ENCODE results near the gene RBM18. TPM values are rescaled to one million over a fixed set of nuclear protein-coding genes. Genes with fewer than 3 reads are reported as not detected.

RBM18 gene
- total RNA-seq, 1 experiment from 2014 or later: 19.2 TPM

DNA sequence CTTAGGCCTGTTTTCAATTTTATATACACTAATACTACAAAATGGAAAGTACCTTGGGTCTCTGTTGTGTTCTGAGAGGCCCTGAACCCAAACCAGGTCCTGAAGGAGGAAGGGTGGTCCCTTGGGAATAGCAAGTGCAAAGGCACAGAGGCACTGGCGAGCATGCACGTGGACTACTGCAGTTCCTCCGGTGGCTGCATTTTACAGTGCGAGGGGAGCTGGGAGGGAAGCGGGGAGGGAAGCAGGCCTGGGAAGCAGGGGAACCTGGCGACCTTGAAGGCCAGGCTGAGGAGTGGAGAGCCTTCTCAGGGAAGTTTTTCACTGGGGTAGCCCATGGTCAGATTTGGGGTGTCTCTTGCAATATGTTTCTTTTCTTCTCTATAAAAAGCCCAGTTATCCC is 71.0 kb downstream of the RBM18 start:
- DNase-seq (ENCODE audit: low read depth, low spot score): no peak
- Histone ChIP-seq H3K9me3 (ENCODE audit: control insufficient read depth, insufficient read depth, low read depth, low read length) (no peaks in the 10 kb centered on the region), H3K4me3 (ENCODE audit: low read depth in 2 of 2, low read length in 2 of 2) (no peak overlapping the region), H3K27ac (ENCODE audit: low read length) (no peak overlapping the region), H3K4me1 (ENCODE audit: control insufficient read depth, insufficient read depth, low read length) (no peaks in the 10 kb centered on the region), H3K36me3 (ENCODE audit: control insufficient read depth, insufficient read depth, low read length) (no peaks in the 10 kb centered on the region), H3K27me3 (ENCODE audit: control insufficient read depth, insufficient read depth, low read length) (no peaks in the 10 kb centered on the region)
- intact Hi-C loops (cut with micrococcal nuclease; ENCODE audit: unreplicated experiment): no loop called here
- BruUV-seq (replicated peaks): no TSS peak
- TF ChIP-seq POLR2AphosphoS5 (IDR thresholded peaks at IDR 0.05; ENCODE audit: low read depth, low read length) (no peak), TCF7L2 (IDR thresholded peaks at IDR 0.05; ENCODE audit: low read depth, low read length) (no peak), SIN3A (IDR thresholded peaks at IDR 0.05; ENCODE audit: borderline replicate concordance, insufficient read depth, low read depth, low read length) (no peak)
- TF ChIP-seq, protein P1, sequence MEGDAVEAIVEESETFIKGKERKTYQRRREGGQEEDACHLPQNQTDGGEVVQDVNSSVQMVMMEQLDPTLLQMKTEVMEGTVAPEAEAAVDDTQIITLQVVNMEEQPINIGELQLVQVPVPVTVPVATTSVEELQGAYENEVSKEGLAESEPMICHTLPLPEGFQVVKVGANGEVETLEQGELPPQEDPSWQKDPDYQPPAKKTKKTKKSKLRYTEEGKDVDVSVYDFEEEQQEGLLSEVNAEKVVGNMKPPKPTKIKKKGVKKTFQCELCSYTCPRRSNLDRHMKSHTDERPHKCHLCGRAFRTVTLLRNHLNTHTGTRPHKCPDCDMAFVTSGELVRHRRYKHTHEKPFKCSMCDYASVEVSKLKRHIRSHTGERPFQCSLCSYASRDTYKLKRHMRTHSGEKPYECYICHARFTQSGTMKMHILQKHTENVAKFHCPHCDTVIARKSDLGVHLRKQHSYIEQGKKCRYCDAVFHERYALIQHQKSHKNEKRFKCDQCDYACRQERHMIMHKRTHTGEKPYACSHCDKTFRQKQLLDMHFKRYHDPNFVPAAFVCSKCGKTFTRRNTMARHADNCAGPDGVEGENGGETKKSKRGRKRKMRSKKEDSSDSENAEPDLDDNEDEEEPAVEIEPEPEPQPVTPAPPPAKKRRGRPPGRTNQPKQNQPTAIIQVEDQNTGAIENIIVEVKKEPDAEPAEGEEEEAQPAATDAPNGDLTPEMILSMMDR (IDR thresholded peaks at IDR 0.05): no peak
- TF ChIP-seq, protein P2, sequence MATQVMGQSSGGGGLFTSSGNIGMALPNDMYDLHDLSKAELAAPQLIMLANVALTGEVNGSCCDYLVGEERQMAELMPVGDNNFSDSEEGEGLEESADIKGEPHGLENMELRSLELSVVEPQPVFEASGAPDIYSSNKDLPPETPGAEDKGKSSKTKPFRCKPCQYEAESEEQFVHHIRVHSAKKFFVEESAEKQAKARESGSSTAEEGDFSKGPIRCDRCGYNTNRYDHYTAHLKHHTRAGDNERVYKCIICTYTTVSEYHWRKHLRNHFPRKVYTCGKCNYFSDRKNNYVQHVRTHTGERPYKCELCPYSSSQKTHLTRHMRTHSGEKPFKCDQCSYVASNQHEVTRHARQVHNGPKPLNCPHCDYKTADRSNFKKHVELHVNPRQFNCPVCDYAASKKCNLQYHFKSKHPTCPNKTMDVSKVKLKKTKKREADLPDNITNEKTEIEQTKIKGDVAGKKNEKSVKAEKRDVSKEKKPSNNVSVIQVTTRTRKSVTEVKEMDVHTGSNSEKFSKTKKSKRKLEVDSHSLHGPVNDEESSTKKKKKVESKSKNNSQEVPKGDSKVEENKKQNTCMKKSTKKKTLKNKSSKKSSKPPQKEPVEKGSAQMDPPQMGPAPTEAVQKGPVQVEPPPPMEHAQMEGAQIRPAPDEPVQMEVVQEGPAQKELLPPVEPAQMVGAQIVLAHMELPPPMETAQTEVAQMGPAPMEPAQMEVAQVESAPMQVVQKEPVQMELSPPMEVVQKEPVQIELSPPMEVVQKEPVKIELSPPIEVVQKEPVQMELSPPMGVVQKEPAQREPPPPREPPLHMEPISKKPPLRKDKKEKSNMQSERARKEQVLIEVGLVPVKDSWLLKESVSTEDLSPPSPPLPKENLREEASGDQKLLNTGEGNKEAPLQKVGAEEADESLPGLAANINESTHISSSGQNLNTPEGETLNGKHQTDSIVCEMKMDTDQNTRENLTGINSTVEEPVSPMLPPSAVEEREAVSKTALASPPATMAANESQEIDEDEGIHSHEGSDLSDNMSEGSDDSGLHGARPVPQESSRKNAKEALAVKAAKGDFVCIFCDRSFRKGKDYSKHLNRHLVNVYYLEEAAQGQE (IDR thresholded peaks at IDR 0.05; ENCODE audit: insufficient read depth in 1 of 2, low read depth in 2 of 2, low read length in 1 of 2): no peak
- no peak for ATAC-seq
- in situ Hi-C loops (cut with HindIII; ENCODE audit: low pct_unique_long_range_greater_than_20kb, low sequenced_read_pairs): no loop called here
- POLR2A ChIA-PET: no interaction called here
- CTCF ChIA-PET: no interaction called here

DNA sequence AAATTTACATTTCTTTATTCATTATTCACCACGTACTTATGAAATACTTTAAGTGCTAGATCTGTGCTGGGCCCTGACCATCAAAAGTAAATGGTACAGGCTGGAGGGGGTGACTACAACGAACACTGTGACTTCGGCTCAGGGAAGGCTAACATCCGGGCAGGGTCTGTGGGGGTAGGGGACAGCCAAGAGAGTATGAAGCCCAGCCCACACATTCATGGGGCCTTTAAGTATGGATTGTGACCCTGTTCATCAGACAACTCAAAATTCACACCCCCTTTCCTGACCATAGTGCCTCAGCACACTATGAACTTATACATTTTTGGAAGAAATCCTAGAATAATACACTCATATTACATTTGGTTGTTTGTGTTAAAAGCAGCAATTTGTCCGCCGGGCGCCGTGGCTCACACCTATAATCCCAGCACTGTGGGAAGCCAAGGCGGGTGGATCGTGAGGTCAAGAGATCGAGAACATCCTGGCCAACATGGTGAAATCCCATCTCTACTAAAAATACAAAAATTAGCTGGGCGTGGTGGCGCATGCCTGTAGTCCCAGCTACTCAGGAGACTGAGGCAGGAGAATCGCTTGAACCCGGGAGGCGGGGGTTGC is 71.6 kb downstream of the RBM18 start:
- ChIA-PET POLR2A (no interaction called here), CTCF (interaction anchor here (1.5 kb wide), 1 partner anchor 68 kb away, joined by 4 read pairs; no protein-coding TSS in a partner anchor)
- Histone ChIP-seq H3K4me3 (ENCODE audit: low read depth in 2 of 2, low read length in 2 of 2) (no peak overlapping the region), H3K4me1 (ENCODE audit: control insufficient read depth, insufficient read depth, low read length) (no peaks in the 10 kb centered on the region), H3K27me3 (ENCODE audit: control insufficient read depth, insufficient read depth, low read length) (no peaks in the 10 kb centered on the region), H3K9me3 (ENCODE audit: control insufficient read depth, insufficient read depth, low read depth, low read length) (no peaks in the 10 kb centered on the region), H3K36me3 (ENCODE audit: control insufficient read depth, insufficient read depth, low read length) (no peaks in the 10 kb centered on the region), H3K27ac (ENCODE audit: low read length) (no peak overlapping the region)
- intact Hi-C loops (cut with micrococcal nuclease; ENCODE audit: unreplicated experiment): no loop called here
- in situ Hi-C loops (cut with HindIII; ENCODE audit: low pct_unique_long_range_greater_than_20kb, low sequenced_read_pairs): no loop called here
- no peak for DNase-seq (ENCODE audit: low read depth, low spot score)
- ATAC-seq: no peak
- TF ChIP-seq, protein P1 (IDR thresholded peaks at IDR 0.05): no peak
- no peak for TF ChIP-seq POLR2AphosphoS5 (IDR thresholded peaks at IDR 0.05; ENCODE audit: low read depth, low read length)
- no peak for TF ChIP-seq SIN3A (IDR thresholded peaks at IDR 0.05; ENCODE audit: borderline replicate concordance, insufficient read depth, low read depth, low read length)
- TF ChIP-seq, protein P2 (IDR thresholded peaks at IDR 0.05; ENCODE audit: insufficient read depth in 1 of 2, low read depth in 2 of 2, low read length in 1 of 2): no peak
- TF ChIP-seq TCF7L2 (IDR thresholded peaks at IDR 0.05; ENCODE audit: low read depth, low read length): no peak
- BruUV-seq (replicated peaks): no TSS peak

All from Panc1 (cell line).